Effector memory CD4-positive, alpha-beta T cell (primary cell): ENCODE data around the gene PPP1R16B.

Source experiments
- DNase-seq, 3 donors: peaks; one replicate each; pipeline ENCODE4 v3.0.0-alpha.2; 2020
- H3K27ac ChIP-seq: 2 replicates; pipeline ENCODE4 v1.7.0; 2013; ENCODE audit warnings: mild to moderate bottlenecking, low read length, moderate library complexity; ENCODE audit not compliant: insufficient read depth, poor library complexity, severe bottlenecking
- H3K27me3 ChIP-seq: replicated peaks from 2 replicates; pipeline ENCODE4 v1.7.0; 2013; ENCODE audit warnings: mild to moderate bottlenecking, low read length; ENCODE audit not compliant: insufficient read depth, control insufficient read depth, poor library complexity, severe bottlenecking
- H3K36me3 ChIP-seq: 2 replicates; pipeline ENCODE4 v1.7.0; 2013; ENCODE audit warnings: mild to moderate bottlenecking, low read length, moderate library complexity; ENCODE audit not compliant: control insufficient read depth, insufficient read depth
- H3K4me1 ChIP-seq: 2 replicates; pipeline ENCODE4 v1.7.0; 2013; ENCODE audit warnings: low read length, mild to moderate bottlenecking; ENCODE audit not compliant: control insufficient read depth, insufficient read depth, poor library complexity, severe bottlenecking
- H3K4me3 ChIP-seq: 2 replicates; pipeline ENCODE4 v1.7.0; 2013; ENCODE audit warnings: low read length, low read depth, mild to moderate bottlenecking; ENCODE audit not compliant: insufficient read depth, poor library complexity, severe bottlenecking
- H3K9me3 ChIP-seq: 2 replicates; pipeline ENCODE4 v1.7.0; 2013; ENCODE audit warnings: mild to moderate bottlenecking, low read length, moderate library complexity; ENCODE audit not compliant: control insufficient read depth
- total RNA-seq, 3 donors: gene quantifications; one replicate each; lab custom pipeline; 2026; lab: John Stamatoyannopoulos, UW

Gene PPP1R16B
- 172 to 204 (median 202) reads per million in 3 donors for total RNA-seq

DNA sequence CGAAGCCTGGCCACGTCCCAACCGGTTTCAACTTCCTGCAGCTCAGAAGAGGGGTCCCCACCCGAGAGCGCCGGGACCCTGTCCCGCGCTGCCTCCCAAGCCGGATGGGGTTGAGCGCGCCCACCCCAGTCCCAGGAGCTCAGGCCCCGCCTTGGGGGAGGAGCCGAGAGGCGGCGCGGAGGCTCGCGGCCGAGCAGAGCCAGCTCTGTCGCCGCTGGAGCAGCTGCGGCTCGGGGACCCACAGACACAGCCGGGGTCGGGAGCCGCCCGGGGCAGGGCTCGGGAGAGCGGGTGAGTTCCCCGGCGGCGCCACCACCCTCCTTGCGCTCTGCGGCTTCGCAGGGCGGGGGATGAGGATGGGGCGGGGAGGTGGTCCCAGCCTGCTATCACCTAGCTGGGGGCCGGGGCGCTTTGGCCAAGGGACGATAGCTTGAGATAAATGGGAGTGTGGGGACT, at the start of gene PPP1R16B:
TSS of gene PPP1R16B (plus strand) at position 196 of the 456 bp plus-strand sequence. CDS start 30,229 bp downstream, outside the sequence.
- Histone ChIP-seq H3K9me3 (no peaks in the 10 kb centered on the region), H3K4me1 (peaks cover 44% of the 10 kb centered on the region), H3K27me3 (no peaks in the 10 kb centered on the region), H3K36me3 (peaks cover 4% of the 10 kb centered on the region), H3K4me3 (peak within 1 kb of the TSS; percentile 87), H3K27ac (peak within 1 kb of the TSS; percentile 99)
- peak; percentile 58 to 64 (median 63) for DNase-seq

DNA sequence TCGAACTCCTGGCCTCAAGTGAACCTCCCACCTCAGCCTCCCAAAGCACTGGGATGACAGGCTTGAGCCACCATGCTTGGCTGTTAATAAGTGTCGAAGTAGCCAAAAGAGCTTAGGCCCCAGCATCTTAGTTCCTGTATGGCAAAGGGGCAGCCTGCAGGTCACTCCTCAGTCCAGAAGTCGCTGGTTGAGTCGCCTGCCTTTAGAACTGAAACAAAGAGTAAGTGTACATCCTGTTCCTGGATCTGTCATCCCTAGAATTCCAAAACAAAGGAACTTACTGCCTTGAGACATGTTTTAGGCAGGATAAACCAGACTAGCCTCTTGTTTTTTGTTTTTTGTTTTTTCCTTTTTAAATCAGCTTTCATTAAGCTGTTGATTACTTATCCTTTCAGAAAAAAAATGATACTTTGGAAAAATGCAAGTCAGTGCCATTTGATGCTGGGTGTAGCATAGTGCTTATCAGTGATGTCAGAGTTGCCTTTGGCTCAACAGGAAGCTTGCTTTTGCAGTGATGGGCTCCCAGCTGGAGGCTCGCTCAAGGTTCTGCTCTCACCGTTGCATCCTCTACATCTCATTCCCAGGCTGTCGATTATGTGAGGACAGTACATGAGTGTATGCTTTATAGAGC, 48.2 kb upstream of the PPP1R16B start:
- Histone ChIP-seq H3K36me3 (peaks cover 73% of the 10 kb centered on the region), H3K4me3 (no peak overlapping the region), H3K4me1 (no peaks in the 10 kb centered on the region), H3K9me3 (no peaks in the 10 kb centered on the region), H3K27ac (no peak overlapping the region), H3K27me3 (no peaks in the 10 kb centered on the region)
- no peak for DNase-seq

DNA sequence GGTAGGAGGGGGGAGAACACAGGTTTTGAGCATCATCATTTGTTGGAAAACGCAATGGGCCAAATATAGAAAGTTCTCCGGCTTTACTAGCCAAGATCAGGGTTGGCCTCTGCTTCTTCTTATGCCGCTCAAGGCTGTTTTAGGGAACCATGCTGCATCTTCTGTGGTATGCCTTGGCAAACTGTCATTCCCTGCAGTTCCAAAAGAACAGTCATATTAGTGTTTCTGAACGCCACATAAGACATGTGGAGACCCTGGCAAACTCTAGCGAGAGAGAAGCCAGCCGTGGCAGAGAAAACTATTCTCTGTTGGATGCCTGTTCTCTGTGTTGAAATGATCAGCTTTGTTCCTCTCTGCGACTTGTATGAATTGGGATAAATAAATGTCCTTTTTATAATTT, 46.4 kb upstream of the PPP1R16B start:
- Histone ChIP-seq H3K4me1 (no peaks in the 10 kb centered on the region), H3K36me3 (peaks cover 76% of the 10 kb centered on the region), H3K9me3 (no peaks in the 10 kb centered on the region), H3K27me3 (no peaks in the 10 kb centered on the region), H3K27ac (no peak overlapping the region), H3K4me3 (no peak overlapping the region)
- DNase-seq: no peak

DNA sequence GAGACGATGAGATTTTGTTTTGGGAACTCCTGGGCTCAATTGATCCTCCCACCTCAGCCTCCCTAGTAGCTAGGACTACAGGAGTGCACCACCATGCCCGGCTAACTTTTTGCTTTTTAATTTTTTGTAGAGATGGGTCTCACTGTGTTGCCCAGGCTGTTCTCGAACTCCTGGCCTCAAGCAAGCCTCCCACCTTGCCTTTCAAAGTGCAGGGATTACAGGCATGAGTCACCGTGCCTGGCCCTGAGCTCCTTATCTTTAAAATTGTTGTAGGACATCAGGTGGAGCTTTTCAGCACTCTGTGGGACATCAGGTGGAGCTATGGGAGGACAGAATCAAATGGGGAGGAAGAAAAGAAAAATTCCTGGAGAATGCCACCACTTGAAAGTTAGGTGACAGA, 44.5 kb upstream of the PPP1R16B start:
- Histone ChIP-seq H3K9me3 (no peaks in the 10 kb centered on the region), H3K4me3 (no peak overlapping the region), H3K36me3 (peaks cover 72% of the 10 kb centered on the region), H3K27ac (no peak overlapping the region), H3K4me1 (no peaks in the 10 kb centered on the region), H3K27me3 (no peaks in the 10 kb centered on the region)
- no peak for DNase-seq

DNA sequence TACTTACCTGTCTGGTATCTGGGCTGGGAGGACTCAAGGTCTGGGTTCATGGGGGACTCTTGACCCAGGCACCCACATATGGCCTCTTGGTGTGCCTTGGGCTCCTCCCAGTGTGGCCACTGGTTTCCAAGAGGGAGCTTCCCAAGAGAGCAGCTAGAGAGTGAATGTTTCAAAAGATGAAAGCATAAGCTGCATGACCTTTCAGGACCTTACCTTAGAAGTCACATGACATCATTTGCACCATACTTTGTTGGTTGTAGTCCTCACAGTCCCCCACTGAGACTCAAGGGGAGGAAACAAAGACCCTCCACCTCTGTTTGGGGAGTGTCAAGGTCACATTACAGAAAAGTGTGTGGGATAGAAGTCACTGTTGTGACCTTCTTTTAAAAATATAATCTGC, 43.3 kb upstream of the PPP1R16B start:
- no peak for DNase-seq
- H3K27ac ChIP-seq: no peak overlapping the region
- H3K36me3 ChIP-seq: peaks cover 75% of the 10 kb centered on the region
- no peaks in the 10 kb centered on the region for H3K4me1 ChIP-seq
- H3K27me3 ChIP-seq: no peaks in the 10 kb centered on the region
- no peaks in the 10 kb centered on the region for H3K9me3 ChIP-seq
- H3K4me3 ChIP-seq: no peak overlapping the region

DNA sequence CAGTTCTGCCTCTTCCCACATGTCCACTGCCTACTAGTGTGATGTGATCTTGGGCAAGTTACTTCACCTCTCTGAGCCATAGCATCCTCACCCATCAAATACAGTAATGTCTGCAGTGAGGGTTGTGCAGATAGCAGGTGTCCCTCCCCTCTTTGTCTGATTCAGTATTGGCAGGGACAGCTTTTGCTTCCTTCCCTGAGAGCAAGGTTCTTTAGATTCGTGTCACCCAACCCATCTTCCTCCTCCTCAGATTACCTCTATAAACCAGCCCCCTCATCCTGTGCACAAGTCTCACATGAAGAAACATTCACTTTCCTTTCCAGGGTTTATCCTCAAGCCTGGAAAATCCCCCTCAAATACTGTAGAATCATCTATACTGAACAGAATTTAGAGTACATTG, 41.9 kb upstream of the PPP1R16B start:
- Histone ChIP-seq H3K36me3 (peaks cover 80% of the 10 kb centered on the region), H3K4me1 (no peaks in the 10 kb centered on the region), H3K27ac (no peak overlapping the region), H3K27me3 (no peaks in the 10 kb centered on the region), H3K4me3 (no peak overlapping the region), H3K9me3 (no peaks in the 10 kb centered on the region)
- no peak for DNase-seq

DNA sequence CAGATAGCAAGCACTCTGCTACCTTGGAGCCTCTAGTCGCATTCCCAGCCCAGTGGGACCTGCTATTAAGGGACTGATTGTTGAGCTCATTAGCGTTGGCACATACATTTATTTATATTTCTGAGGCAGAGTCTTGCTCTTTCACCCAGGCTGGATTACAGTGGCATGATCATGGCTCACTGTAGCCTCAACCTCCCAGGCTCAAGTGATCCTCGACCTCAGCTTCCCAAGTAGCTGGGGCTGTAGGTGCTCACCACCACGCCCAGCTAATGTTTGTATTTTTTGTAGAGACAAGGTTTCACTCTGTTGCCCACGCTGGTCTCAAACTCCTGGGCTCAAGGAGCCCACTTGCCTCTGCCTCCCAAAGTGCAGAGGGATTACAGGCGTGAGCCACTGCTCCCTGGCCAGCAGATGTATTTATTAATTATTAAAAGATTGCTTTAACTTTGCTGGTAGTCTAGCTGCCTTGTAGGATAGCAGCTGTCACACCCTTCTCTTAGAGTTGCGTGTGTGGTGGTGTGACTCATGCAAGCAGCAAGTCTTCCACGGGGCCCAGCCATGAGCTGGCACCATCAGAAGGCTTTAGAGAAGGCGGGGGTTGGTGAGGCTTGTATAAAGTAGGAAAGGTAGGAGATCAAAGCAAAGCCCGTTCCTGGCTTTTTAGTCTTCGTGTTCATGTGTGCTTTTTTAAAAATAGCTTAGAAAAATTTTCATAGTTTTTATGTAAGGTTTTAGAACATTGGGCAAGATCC, 40.8 kb upstream of the PPP1R16B start:
- peaks cover 81% of the 10 kb centered on the region for H3K36me3 ChIP-seq

DNA sequence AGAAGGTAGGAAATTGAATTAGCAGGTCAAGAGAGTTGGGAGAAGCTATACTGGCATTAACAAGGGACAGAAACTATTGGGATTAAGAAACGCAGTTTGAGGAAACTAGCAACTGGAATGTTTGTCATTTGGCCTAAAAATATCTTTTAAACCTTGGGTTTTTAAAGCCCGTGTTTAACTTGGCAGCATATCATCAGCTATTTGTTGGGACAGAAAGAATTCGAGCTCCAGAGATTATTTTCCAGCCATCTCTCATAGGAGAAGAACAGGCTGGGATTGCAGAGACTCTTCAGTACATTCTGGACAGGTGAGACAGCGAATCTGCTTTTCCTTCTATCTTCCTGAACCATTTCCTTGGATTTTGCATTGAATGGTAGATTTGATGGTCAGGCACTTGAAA, 39.4 kb upstream of the PPP1R16B start:
- Histone ChIP-seq H3K9me3 (no peaks in the 10 kb centered on the region), H3K36me3 (peaks cover 75% of the 10 kb centered on the region), H3K27me3 (no peaks in the 10 kb centered on the region), H3K4me3 (no peak overlapping the region), H3K27ac (no peak overlapping the region), H3K4me1 (no peaks in the 10 kb centered on the region)
- no peak for DNase-seq

More for the DNA sequence above, 40.8 kb upstream of the PPP1R16B start:
- H3K4me1 ChIP-seq: no peaks in the 10 kb centered on the region
- no peaks in the 10 kb centered on the region for H3K9me3 ChIP-seq
- no peak overlapping the region for H3K4me3 ChIP-seq
- H3K27me3 ChIP-seq: no peaks in the 10 kb centered on the region
- H3K27ac ChIP-seq: no peak overlapping the region
- DNase-seq: no peak

DNA sequence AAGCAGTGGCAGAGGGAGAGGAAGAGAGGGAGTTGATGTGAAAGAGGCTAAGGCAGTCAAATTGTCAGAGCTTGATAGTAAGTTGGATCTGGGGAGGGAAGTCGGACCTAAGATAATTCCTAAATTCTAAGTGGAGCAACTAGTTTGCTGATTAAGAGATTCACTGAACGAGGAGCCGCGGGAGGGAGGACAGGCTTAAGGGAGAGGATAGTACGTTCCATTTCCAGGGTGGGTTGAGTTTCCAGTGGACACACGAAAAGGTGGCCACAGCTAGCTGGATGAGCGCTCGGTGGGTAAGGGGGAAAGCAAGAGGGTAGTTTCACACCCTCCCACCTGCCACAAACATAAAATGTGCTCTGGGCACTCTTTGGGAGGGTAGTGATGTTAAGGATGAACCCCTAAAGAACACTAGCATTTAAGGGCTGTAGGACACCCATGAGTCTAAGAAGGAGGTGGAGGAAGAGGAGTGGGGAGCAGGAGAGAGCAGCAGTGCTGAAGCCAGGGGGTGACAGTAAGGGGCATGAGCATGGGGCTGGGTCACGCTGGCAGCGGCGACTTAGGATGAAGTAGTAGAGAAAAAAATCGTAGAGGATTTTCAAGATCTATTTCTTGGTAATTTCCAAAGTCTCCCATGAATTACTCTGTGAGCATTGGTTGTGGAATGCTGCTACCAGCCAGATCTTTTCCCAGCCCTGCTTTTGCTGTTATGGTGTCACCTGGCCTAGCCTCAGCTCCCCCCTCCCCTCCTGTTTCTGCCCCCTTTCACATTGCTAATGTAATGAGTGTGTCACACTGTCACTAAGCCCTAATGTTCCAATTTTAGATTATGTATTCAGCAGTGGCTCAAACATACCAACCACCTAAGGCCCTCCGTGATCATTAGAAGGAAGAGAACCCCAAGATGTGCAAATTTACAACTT, 35.9 kb upstream of the PPP1R16B start:
- peaks cover 74% of the 10 kb centered on the region for H3K36me3 ChIP-seq
- H3K4me3 ChIP-seq: no peak overlapping the region
- no peak overlapping the region for H3K27ac ChIP-seq
- DNase-seq: no peak
- no peaks in the 10 kb centered on the region for H3K27me3 ChIP-seq
- no peaks in the 10 kb centered on the region for H3K9me3 ChIP-seq
- H3K4me1 ChIP-seq: no peaks in the 10 kb centered on the region
